BE2C (cell line): ENCODE results near the gene LRMDA.

ENCODE experiments used
- DNase-seq: peaks from one replicate; pipeline ENCODE4 v3.0.0-alpha.2; 2020
- H3K27me3 ChIP-seq: fragments of 250-450 bp; sonication (Bioruptor Pico); 2 replicates; pipeline ENCODE4 v1.5.1; 2020; ENCODE audit warnings: mild to moderate bottlenecking
- H3K36me3 ChIP-seq: fragments of 250-450 bp; sonication (Bioruptor Pico); 2 replicates; pipeline ENCODE4 v1.5.1; 2020; ENCODE audit warnings: mild to moderate bottlenecking
- H3K4me1 ChIP-seq: fragments of 250-450 bp; sonication (Bioruptor Pico); 2 replicates; pipeline ENCODE4 v1.5.1; 2020
- H3K4me3 ChIP-seq: 2 replicates; pipeline ENCODE4 v1.5.1; 2011; ENCODE audit warnings: low read depth, low read length
- H3K9me3 ChIP-seq: fragments of 250-450 bp; sonication (Bioruptor Pico); 2 replicates; pipeline ENCODE4 v1.5.1; 2020
- CTCF ChIP-seq: IDR thresholded peaks from 2 replicates; pipeline ENCODE4 v1.5.1; 2012; ENCODE audit warnings: mild to moderate bottlenecking, low read depth, low read length

Gene LRMDA

GRCh38 chr10:76209135-76209534 lies 777.7 kb downstream of the LRMDA start:
- Histone ChIP-seq H3K36me3 (no peaks in the 10 kb centered on the region), H3K9me3 (no peaks in the 10 kb centered on the region), H3K4me3 (no peak overlapping the region), H3K27me3 (no peaks in the 10 kb centered on the region), H3K4me1 (no peaks in the 10 kb centered on the region)
- TF ChIP-seq CTCF: no peak
- DNase-seq: no peak

GRCh38 chr10:76210211-76210610 lies 778.8 kb downstream of the LRMDA start:
- H3K36me3 ChIP-seq: no peaks in the 10 kb centered on the region
- no peaks in the 10 kb centered on the region for H3K27me3 ChIP-seq
- H3K4me1 ChIP-seq: no peaks in the 10 kb centered on the region
- DNase-seq: no peak
- no peak for TF ChIP-seq CTCF
- no peaks in the 10 kb centered on the region for H3K9me3 ChIP-seq
- H3K4me3 ChIP-seq: no peak overlapping the region

- H3K36me3 ChIP-seq: no peaks in the 10 kb centered on the region
- no peaks in the 10 kb centered on the region for H3K9me3 ChIP-seq
- no peaks in the 10 kb centered on the region for H3K27me3 ChIP-seq
- H3K4me1 ChIP-seq: no peaks in the 10 kb centered on the region
- no peak for TF ChIP-seq CTCF
- H3K4me3 ChIP-seq: no peak overlapping the region
- no peak for DNase-seq
Measured at GRCh38 chr10:76211691-76212090, 780.3 kb downstream of the LRMDA start.

- Histone ChIP-seq H3K4me3 (no peak overlapping the region), H3K27me3 (no peaks in the 10 kb centered on the region), H3K4me1 (no peaks in the 10 kb centered on the region), H3K9me3 (no peaks in the 10 kb centered on the region), H3K36me3 (no peaks in the 10 kb centered on the region)
- no peak for TF ChIP-seq CTCF
- no peak for DNase-seq
Measured at GRCh38 chr10:76213876-76214275, 782.5 kb downstream of the LRMDA start.

- peak; percentile 16 for DNase-seq
- Histone ChIP-seq H3K27me3 (no peaks in the 10 kb centered on the region), H3K36me3 (no peaks in the 10 kb centered on the region), H3K4me1 (no peaks in the 10 kb centered on the region), H3K9me3 (no peaks in the 10 kb centered on the region), H3K4me3 (no peak overlapping the region)
- no peak for TF ChIP-seq CTCF
Measured at GRCh38 chr10:76218035-76218434, 786.6 kb downstream of the LRMDA start.

GRCh38 chr10:76229341-76229740 lies 797.9 kb downstream of the LRMDA start:
- DNase-seq: no peak
- Histone ChIP-seq H3K9me3 (no peaks in the 10 kb centered on the region), H3K27me3 (no peaks in the 10 kb centered on the region), H3K4me3 (no peak overlapping the region), H3K36me3 (no peaks in the 10 kb centered on the region), H3K4me1 (peaks cover 2% of the 10 kb centered on the region; the same call in 1 of the 2 replicates)
- TF ChIP-seq CTCF: no peak
